SHP77 treated with DMSO at 0.1 percent for 48 hours (cell line): ENCODE measurements around the gene VAT1.

ENCODE experiments used
- DNase-seq: peaks from one replicate; lab custom pipeline; 2025; lab: John Stamatoyannopoulos, UW

The VAT1 gene

DNA sequence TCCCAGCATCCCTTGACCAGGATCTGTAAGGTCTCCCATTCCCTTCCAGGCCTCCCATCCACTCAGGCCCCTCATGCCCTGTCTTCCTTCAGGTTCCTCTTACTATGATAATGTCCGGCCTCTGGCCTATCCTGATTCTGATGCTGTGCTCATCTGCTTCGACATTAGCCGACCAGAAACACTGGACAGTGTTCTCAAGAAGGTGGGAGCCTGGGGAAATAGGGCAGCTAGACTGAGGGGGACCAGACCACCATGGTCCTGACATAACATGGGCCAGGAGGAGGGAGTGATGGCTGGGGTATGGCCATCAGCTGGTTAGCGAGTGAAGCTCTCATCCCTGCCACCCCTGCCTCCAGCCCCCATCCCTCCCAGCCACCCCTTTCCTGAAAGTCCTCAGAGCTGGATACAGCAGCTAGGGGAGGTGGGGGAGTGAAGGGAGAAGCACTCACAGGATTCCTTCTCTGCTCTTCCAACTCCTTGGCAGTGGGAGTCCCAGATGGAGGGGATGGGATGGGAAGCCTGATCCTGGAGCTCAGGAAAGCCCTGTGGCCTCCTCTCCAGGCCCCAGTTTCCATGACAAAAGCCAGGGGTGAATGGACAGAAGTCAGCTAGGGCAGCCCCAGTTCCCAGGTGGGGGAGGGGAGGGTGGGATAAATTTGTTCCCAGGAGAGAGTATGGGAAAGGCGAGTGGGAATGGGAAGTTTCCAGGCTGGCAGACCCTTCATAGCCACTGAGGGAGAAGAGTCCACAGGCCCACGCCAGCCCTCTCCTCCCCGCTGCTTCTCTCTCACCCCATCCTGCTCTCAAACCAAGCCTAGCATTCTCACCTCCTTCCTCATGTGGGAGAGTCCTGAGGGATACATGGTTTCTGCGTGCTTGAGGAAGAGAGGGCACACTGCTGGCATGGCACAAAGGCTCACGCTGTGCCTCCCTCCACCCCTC is 5.2 kb upstream of the VAT1 start:
- DNase-seq: no peak

DNA sequence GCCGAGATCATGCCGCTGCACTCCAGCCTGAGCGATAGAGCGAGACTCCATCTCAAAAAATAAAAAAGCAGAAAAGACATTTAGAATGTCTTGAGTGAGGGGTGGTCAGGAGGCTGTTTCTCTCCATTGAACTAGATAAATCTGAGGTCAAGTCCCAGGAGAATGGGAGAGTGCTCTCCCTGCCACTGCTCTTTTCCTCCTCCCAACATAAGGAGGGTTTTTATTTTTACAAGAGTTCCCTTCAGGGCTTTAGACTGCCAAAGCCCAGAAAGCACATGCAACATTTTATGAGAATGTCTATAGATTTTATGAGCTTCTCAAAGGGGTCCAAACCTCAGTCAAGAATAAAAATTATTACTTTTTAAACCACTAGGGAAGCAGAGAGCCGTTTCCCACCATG is 4.4 kb upstream of the VAT1 start:
- DNase-seq: no peak

DNA sequence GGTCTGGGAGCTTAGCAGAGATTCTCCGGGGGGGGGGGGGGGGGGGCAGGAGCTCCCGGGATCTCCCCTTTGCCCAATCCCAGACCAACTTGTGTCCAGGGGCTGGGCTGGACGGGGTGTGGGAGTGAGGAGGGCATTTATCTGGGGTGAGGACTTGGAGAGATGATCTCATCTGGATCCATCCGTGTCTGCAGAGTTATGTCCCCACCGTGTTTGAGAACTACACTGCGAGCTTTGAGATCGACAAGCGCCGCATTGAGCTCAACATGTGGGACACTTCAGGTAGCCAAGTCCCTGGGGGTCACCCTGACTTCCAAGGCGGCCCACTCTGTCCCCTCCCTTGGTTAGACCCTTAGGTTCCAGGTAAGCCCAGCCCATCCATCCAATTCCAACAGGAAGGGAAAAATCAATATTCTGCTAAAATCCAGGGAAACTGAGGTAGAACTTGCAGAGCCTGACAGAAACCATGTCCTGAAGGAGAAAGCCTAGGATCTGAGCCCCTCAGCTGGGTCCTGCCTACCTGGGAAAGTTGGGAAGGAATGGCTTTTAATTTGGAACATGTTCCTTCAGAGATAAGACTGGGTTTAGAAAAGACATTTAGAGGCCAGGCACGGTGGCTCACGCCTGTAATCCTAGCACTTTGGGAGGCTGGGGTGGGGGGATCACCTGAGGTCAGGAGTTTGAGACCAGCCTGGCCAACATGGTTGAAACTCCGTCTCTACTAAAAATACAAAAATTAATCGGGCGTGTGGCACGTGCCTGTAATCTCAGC is 3.8 kb upstream of the VAT1 start:
- DNase-seq: no peak

DNA sequence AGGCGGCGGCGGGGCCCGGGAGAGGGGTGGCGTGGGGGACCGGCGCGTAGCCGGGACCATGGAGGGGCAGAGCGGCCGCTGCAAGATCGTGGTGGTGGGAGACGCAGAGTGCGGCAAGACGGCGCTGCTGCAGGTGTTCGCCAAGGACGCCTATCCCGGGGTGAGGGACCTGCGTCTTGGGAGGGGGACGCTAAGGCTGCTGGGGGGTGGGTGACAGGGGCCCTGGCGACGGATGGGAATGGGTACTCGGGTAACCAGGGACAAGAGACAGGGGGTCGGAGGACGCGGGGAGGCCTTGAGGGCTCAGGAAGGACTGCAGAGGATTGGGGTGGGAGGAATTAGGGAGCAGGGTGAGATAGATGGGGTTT is 3.1 kb upstream of the VAT1 start:
- no peak for DNase-seq

DNA sequence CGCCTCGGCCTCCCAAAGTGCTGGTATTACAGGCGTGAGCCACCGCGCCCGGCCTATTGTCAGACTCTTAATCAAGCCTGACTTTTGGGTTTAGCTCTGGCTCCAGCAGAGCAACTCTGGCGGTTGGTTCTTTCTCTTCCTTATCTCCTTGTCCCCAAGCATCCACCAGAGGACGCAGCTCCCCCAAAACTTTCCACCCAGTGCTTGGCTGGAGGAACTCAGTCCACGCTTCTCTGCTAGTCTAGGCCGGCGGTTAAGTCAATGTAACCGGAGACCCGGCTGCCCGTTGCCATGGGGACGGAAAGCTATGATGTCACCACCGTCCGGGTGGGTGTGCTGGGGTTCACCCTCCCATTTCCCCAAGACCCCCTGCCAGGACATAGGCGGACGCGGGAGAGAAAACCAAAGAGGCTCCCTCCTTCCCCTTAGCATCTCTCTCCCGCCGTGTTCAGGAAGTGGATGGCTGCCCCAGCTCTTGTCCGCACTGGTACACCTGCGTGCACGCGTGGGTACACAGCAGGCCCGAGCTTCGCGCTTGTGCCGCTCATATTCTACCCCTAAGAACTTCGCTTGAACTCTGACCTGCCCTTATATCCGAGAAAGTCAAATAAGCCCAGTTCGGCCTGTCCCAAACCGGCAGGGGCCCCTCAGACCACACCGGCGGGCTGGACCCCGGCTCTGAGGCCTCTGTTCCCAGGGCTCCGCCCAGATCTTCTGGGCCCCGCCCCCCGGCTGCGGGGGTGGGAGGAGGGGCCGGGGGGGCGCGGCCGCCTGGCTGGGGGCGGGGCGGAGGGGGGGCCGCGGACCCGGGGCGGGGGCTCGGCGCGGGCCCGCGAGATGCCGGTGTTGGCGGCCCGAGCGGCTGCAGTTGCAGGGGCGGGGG is 2.5 kb upstream of the VAT1 start, which contains the start of gene RND2:
TSS of gene RND2 (plus strand) at position 825 of the 883 bp plus-strand sequence. CDS start 117 bp downstream, outside the sequence.
- DNase-seq: peak; percentile 88

DNA sequence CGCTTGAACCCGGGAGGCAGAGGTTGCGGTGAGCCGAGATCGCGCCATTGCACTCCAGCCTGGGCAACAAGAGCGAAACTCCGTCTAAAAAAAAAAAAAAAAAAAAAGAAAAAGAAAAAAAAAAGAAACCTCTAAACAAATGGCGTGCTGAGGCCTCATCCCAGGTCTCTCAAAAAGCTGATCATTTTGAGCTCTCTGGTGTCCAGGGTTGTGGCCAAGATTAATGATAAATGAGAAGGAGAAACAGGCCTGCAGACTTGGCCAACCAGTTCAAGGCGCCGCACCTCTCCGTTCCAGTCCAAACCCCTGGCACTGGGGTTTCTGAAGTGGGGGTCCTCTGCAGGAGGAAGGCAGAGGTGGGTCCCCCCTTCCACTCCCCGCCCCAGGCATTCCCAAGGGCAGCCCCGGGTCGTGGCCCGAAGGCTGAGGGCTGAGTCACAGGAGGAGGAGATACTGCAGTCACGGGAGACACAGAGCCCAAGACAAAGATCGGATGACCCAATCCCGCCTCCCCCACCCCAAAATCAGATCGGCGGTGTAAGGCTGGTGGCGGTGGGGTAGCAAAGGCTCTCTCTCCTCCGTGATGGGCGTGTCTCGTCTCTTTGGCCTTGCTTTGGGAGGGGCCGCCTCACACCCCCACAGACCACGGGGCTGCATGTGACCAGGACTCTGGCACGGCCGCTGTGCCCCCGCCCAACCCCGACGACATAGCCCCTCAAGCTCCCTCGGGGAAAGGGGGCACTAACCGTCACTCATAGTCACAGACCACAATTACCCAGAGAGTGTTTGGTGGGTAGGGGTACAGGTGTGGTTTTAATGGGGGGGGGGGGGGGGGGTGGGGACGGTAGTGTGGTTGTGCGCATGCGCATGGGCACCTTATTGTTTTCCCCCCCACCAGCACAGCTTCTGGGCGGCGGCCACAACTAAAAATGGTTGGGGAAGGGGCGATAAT is 1.1 kb downstream of the VAT1 start:
- DNase-seq: no peak

DNA sequence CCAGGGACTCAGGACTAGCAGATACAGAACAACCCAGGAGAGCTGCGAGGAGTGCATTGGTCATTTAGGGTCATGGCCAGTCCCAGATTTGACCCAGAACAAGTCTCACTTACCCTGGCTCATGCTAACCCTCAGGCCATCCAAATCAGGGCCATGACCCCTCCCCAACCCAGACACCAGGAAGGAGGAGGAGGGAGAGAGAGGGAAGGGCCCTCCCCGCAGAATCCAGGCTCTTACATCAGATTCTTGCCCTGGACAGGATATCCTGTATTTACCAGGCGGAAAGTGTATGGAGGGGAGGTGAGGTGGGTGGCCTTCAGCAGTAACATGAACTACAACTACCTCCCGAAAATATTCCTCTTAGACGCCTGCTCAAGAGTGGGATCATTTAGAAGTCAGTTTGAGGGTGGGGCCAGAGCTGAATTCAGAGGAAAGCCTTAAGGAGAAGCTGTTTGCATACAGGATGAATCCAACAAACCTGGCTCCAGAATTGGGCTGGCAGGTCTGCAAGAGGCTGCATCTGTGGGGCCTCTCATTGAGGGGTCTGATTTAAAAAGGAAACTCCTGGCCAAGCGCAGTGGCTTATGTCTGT is 2.1 kb downstream of the VAT1 start:
- no peak for DNase-seq

DNA sequence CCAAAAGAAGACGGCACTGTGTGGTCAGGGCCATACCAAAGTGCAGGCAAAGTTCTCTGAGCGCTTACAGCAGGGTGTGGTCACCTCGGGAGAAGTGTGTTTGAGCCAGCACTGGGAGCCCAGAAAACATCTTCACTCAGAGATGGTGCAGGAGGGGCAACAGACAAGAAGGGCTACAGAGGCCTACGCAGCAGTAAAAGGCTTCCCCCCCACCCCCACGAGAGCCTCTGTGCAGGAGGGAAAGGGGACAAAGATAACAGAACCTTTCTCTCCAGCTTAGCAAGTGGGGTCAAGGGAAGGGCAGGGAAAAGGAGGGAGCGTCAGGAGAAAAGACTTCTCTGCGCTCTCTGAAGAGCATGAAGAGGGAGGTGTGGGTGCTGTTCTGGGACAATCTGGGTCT is 2.8 kb downstream of the VAT1 start:
- no peak for DNase-seq

DNA sequence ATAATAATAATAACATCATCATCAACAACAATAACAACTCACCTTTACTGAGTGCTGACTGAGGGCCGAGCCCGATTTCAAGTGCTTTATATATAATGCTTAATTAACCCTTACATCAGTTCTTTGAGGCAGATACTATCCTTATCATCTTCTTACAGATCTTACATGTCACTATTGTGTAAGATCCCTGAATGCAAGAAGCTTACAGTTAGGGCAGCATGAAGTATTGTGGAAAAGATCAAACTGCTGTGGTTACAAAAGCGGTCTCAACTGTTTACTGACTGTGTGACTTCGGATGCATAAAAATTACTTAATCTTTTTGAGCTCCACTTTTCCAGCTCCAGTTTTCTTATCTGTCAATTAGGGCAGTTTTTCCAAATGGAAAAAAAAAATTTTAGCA is 3.3 kb downstream of the VAT1 start:
- no peak for DNase-seq

DNA sequence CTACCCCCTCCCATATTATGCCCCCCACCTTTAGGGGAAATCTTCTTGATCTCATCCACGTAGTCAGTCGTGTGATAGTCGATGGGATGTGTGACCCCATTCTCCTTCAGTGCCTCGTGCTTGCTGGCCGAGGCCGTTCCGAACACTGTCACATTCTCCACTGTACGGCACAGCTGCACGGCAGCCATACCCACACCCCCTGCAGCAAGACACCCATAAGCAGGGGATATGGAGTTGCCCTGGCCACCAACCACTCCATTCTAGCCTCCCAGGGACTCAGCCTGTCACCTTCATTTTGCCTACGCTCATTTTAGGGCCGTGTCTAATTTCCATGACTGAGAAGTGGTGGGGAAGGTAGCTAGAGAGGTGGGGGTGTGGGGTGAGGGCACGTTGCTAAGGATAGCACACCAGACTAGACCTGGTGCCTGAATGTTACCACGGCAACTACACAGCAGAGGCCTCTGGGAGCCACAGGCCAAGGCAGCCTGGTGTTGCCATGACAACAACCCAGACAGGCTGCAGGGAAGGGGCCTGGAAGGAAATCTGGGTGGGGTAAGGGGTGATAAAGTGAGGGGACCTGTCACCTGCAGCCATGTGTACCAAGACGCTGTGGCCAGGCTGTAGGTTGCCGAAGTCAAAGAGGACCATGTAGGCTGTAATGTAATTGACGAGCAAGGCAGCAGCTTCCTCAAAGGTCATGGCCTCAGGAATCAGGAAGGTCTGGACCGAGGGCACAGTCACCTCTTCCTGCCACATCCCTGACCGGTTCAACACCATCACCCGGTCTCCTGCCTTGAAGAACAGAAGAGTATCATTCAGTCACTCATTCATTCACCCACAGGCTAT is 4.0 kb downstream of the VAT1 start:
- no peak for DNase-seq

DNA sequence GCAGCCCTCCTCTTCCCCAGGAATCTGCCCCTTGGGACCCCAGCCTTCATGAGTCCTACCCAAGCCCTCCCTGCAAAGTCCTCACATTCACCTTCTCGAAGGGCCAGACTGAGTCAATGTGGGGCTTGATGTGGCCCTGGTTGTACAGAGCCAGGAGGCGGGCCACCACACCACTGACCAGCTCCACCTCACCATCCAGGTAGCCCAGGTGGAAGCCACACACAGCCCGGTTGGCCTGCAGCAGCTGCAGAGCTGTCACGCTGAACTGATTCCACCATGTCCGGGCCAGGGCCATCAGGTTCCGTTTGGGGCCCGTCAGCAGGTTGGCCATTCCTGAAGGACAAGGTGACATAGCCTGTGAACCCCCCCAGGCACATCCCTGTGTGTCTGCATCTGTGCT is 6.0 kb downstream of the VAT1 start:
- no peak for DNase-seq

DNA sequence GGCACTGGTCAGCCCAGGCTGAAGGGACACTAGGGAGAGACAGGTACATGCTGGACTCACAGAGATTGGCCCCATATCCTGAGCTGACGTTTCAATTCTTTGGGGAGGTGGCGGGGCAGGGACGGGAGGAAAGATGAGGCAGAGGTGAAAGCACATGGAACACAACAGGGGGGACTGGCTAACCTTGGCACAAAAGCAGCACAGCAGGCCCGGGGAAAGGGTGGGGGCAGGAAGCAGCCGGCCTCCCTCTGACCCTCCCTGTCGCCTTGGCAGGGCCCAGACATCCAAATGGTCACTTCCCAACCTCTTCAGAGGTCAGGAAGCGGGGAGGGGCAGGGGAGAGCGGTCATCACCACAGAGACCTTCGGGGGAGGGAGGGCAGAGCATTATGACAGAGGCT is 6.6 kb downstream of the VAT1 start:
- DNase-seq: no peak

DNA sequence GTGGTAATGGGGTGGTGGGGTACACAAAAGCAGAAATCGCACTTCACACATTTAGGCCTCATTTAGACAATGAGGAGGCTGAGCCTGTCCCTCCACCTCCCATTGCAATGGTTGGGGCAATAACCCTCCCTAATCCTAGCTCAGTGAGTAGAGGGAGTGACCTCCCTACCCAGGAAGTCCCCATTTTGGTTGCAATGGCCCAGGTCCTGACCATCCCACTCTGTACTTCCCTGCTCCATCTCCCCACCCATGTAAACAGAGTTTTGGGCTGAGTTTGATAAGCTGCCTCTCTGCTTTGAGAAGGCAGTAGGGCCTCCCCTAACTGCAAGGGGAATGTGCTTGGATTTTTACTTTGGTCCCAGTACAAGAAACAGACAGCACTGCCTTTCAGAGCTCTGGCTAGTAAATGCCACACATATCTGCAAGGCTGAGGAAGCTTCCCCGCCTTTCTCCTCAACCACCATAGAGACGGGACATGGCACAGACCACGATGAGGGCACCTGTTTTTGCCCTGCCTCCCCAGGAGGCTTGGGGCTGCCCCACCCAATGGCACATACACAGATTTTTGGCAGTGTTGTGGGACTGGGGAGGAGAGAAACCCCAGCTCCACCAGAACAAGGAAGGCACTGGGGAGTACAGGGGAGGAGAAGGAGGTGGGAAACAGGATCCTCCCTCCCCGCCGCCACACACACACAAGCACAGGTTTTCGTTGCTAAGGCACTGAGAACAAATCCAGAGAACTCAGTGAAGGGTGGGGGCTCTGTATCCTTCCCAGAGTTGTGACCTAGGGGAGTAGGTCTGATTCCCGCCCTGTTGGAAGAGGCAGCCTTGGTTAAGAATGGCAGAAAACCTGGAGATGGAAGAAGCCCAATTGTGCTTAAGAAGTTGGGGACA is 7.3 kb downstream of the VAT1 start:
- DNase-seq: no peak

DNA sequence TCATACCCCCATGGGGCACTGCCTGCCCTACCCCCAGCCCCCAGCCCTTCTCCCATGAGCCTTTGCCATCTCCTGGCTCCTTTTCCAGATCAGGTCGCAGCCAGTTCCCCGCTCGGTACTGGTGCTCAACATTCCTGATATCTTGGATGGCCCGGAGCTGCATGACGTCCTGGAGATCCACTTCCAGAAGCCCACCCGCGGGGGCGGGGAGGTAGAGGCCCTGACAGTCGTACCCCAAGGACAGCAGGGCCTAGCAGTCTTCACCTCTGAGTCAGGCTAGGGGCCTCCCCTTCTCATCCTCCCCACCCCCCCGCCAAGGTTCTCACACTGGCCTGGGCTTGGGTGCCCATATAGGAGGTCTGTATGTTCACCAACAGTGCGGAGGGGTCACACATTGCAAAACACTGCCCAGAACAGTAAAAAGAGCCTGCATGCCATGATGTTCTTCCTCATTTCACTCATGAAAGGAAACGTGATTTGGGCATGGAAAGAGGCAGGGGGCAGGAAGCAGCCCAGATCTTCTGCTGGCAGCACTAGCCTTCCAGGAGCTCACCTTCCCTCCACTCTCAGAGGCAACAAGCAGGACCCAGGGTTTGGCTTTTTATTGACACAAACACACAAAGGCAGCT is 8.1 kb downstream of the VAT1 start:
- no peak for DNase-seq

DNA sequence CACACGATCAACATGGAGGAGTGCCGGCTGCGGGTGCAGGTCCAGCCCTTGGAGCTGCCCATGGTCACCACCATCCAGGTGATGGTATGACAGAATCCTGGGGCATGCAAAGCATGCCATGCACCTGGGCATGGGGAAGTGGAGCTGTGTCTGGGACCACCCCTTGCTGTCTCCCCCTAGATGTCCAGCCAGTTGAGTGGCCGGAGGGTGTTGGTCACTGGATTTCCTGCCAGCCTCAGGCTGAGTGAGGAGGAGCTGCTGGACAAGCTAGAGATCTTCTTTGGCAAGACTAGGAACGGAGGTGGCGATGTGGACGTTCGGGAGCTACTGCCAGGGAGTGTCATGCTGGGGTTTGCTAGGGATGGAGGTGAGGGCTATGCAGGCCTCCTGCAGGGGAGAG is 8.9 kb downstream of the VAT1 start:
- no peak for DNase-seq

DNA sequence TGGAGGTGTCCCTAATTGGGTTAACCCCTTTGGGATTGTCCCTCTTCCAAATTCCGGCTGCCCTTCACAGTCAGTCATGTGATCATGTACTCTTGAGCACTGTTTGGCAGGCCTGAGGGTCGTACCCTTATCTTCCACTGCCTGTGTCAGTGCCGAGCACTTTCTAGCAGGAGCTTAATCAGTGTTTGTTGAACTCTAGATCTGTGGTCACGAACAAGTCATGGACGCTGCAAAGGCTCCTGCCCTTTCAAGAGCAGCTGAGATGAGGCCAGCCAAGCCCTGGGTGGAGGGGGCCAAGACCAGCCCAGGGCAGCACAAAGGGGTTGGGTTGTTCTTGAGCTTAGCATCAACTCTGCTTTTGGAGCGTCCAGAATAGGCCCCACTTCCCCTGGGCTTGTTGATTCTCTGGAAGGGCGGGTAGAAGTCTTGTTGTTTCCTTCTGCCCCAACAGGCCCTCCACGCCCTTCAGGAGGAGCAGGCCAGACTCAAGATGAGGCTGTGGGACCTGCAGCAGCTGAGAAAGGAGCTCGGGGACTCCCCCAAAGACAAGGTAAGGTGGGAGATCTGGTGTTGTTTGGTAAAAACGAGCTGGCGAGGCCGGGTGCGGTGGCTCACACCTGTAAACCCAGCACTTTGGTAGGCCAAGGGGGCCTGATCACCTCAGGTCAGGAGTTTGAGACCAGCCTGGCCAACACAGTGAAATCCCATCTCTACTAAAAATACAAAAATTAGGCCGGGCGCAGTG is 10.3 kb downstream of the VAT1 start:
- DNase-seq: no peak

DNA sequence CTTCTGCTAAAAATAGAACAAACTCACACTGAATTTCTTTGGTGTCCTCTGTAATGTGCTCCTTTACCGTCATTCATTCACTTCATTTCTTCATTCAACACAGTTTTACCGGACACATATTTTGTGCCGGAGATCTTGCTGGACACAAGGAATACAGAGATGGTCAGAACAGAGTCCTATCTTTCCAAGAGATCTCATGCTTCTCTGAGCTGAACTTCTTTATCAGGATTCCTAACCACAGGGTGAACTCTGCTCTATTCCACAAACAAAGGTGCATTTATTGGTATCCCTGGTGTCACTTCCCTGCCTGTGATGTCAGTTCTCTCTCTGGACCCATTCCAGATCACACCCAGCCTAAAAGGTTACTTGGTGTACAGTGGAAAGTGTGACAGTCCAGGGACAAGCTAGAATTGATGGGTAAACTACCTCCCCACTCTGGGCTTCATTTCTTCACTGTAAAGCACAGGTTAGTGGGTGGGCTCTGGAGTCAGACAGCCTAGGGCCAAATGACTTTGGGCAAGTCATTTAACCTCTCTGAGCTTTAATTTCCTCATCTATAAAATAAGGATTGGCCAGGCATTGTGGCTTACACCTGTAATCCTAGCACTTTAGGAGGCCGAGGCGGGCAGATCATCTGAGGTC is 11.4 kb downstream of the VAT1 start:
- DNase-seq: no peak
